H9 (cell line): ENCODE measurements around the gene CDH3. TPM values are rescaled to one million over a fixed set of nuclear protein-coding genes. Genes with fewer than 3 reads are reported as not detected.

ENCODE experiments used
- DNase-seq: peaks from one replicate; pipeline ENCODE4 v3.0.0-alpha.2; 2017
- H2AFZ ChIP-seq: one replicate; pipeline ENCODE4 v1.6.1; 2013; ENCODE audit warnings: mild to moderate bottlenecking, low read length, control low read depth, moderate library complexity
- H2AK5ac ChIP-seq: 2 replicates; pipeline ENCODE4 v1.6.1; 2013; ENCODE audit warnings: low read length, control low read depth, mixed read lengths; ENCODE audit not compliant: insufficient read length
- H2BK120ac ChIP-seq: one replicate; pipeline ENCODE4 v1.6.1; 2013; ENCODE audit warnings: low read depth, mild to moderate bottlenecking, low read length, control low read depth, inconsistent platforms; ENCODE audit not compliant: poor library complexity, severe bottlenecking
- H2BK12ac ChIP-seq: 2 replicates; pipeline ENCODE4 v1.6.1; 2013; ENCODE audit warnings: low read length, control low read depth, mixed read lengths, low read depth; ENCODE audit not compliant: insufficient read length
- H2BK15ac ChIP-seq: 2 replicates; pipeline ENCODE4 v1.6.1; 2013; ENCODE audit warnings: low read depth, low read length, control low read depth
- H2BK20ac ChIP-seq: one replicate; pipeline ENCODE4 v1.6.1; 2013; ENCODE audit warnings: low read depth, mild to moderate bottlenecking, low read length, control low read depth, inconsistent platforms; ENCODE audit not compliant: poor library complexity, severe bottlenecking
- H2BK5ac ChIP-seq: 2 replicates; pipeline ENCODE4 v1.6.1; 2013; ENCODE audit warnings: low read length, control low read depth, mixed read lengths; ENCODE audit not compliant: insufficient read length
- H3K14ac ChIP-seq: 2 replicates; pipeline ENCODE4 v1.6.1; 2013; ENCODE audit warnings: low read length, control low read depth; ENCODE audit not compliant: insufficient read depth
- H3K18ac ChIP-seq: 2 replicates; pipeline ENCODE4 v1.6.1; 2013; ENCODE audit warnings: low read depth, mild to moderate bottlenecking, mixed read lengths, low read length, control low read depth; ENCODE audit not compliant: insufficient read length
- H3K23ac ChIP-seq: 2 replicates; pipeline ENCODE4 v1.6.1; 2013; ENCODE audit warnings: low read length, control low read depth, mixed read lengths, low read depth; ENCODE audit not compliant: insufficient read length
- H3K23me2 ChIP-seq: 2 replicates; pipeline ENCODE4 v1.6.1; 2013; ENCODE audit warnings: low read depth, mild to moderate bottlenecking, mixed read lengths, low read length, control low read depth; ENCODE audit not compliant: insufficient read length, poor library complexity, severe bottlenecking
- H3K27ac ChIP-seq: 2 replicates; pipeline ENCODE4 v1.5.1; 2013; ENCODE audit warnings: low read length, control low read depth, mixed read lengths, low read depth; ENCODE audit not compliant: insufficient read length
- H3K27me3 ChIP-seq: 2 replicates; pipeline ENCODE4 v1.6.1; 2013; ENCODE audit warnings: low read length, control low read depth, inconsistent platforms; ENCODE audit not compliant: insufficient read depth
- H3K4ac ChIP-seq: 2 replicates; pipeline ENCODE4 v1.6.1; 2013; ENCODE audit warnings: low read depth, mild to moderate bottlenecking, control low read depth, inconsistent platforms, low read length, moderate library complexity
- H3K4me1 ChIP-seq: 2 replicates; pipeline ENCODE4 v1.6.1; 2013; ENCODE audit warnings: low read length, control low read depth, inconsistent platforms; ENCODE audit not compliant: insufficient read depth
- H3K4me2 ChIP-seq: 2 replicates; pipeline ENCODE4 v1.6.1; 2013; ENCODE audit warnings: low read length, control low read depth, mixed read lengths; ENCODE audit not compliant: insufficient read length, insufficient read depth
- H3K56ac ChIP-seq: 2 replicates; pipeline ENCODE4 v1.6.1; 2013; ENCODE audit warnings: low read depth, mild to moderate bottlenecking, mixed read lengths, low read length, control low read depth; ENCODE audit not compliant: insufficient read length
- H3K79me1 ChIP-seq: 2 replicates; pipeline ENCODE4 v1.6.1; 2013; ENCODE audit warnings: low read depth, mild to moderate bottlenecking, moderate library complexity, low read length, control low read depth, inconsistent platforms; ENCODE audit not compliant: insufficient read depth, poor library complexity, severe bottlenecking
- H3K79me2 ChIP-seq: 2 replicates; pipeline ENCODE4 v1.6.1; 2013; ENCODE audit warnings: low read length, control low read depth, inconsistent platforms; ENCODE audit not compliant: insufficient read depth
- H3K9ac ChIP-seq: 2 replicates; pipeline ENCODE4 v1.6.1; 2013; ENCODE audit warnings: low read length, control low read depth, mixed read lengths; ENCODE audit not compliant: insufficient read length; ENCODE audit errors: extremely low read depth
- H3K9me3 ChIP-seq: one replicate; pipeline ENCODE4 v1.6.1; 2013; ENCODE audit warnings: low read depth, low read length, inconsistent platforms; ENCODE audit not compliant: control insufficient read depth
- H3T11ph ChIP-seq: one replicate; pipeline ENCODE4 v1.6.1; 2013; ENCODE audit warnings: mild to moderate bottlenecking, low read length, control low read depth, inconsistent platforms
- H4K20me1 ChIP-seq: one replicate; pipeline ENCODE4 v1.6.1; 2013; ENCODE audit not compliant: control insufficient read depth, insufficient read length, insufficient read depth
- H4K5ac ChIP-seq: 2 replicates; pipeline ENCODE4 v1.6.1; 2013; ENCODE audit warnings: low read depth, mild to moderate bottlenecking, mixed read lengths, low read length, control low read depth; ENCODE audit not compliant: insufficient read length
- H4K8ac ChIP-seq: replicated peaks from 2 replicates; pipeline ENCODE4 v1.6.1; 2013; ENCODE audit warnings: low read length, control low read depth, mixed read lengths, low read depth; ENCODE audit not compliant: insufficient read length
- H4K91ac ChIP-seq: 2 replicates; pipeline ENCODE4 v1.6.1; 2013; ENCODE audit warnings: low read depth, mild to moderate bottlenecking, moderate library complexity, mixed read lengths, low read length, control low read depth; ENCODE audit not compliant: insufficient read length
- H3K27ac Mint-ChIP-seq, 3 experiments: 2 replicates in 2 of 3; 3 replicates in 1 of 3; pipeline ENCODE4 v1.8.0; 2020 to 2021; ENCODE audit warnings: mixed read lengths in 3 of 3, mild to moderate bottlenecking in 1 of 3, moderate library complexity in 1 of 3
- H3K27me3 Mint-ChIP-seq: 2 replicates; pipeline ENCODE4 v1.8.0; 2021; ENCODE audit warnings: low read depth, mild to moderate bottlenecking, moderate library complexity, mixed read lengths
- H3K36me3 Mint-ChIP-seq, 3 experiments: 2 replicates in 2 of 3; 3 replicates in 1 of 3; pipeline ENCODE4 v1.8.0; 2020 to 2021; ENCODE audit warnings: low read depth in 3 of 3, mixed read lengths in 3 of 3; ENCODE audit not compliant: insufficient read depth in 1 of 3
- H3K4me1 Mint-ChIP-seq, 2 experiments: 2 replicates each; pipeline ENCODE4 v1.8.0; 2020; ENCODE audit warnings: mixed read lengths in 2 of 2
- H3K4me3 Mint-ChIP-seq, 2 experiments: 2 replicates in 1 of 2; 3 replicates in 1 of 2; pipeline ENCODE4 v1.8.0; 2020 to 2021; ENCODE audit warnings: mild to moderate bottlenecking in 2 of 2, mixed read lengths in 2 of 2, moderate library complexity in 1 of 2
- H3K9me3 Mint-ChIP-seq, 2 experiments: 2 replicates in 1 of 2; 3 replicates in 1 of 2; pipeline ENCODE4 v1.8.0; 2020; ENCODE audit warnings: mild to moderate bottlenecking in 2 of 2, mixed read lengths in 2 of 2, moderate library complexity in 1 of 2
- WGBS: extraction: QIAGEN DNeasy Blood & Tissue Kit; methylation state at CpG from one replicate; pipeline ENCODE4 v1.1.7; 2013; ENCODE audit warnings: missing lambda C conversion rate, low lambda C conversion rate, mixed read lengths; ENCODE audit not compliant: insufficient read length; ENCODE audit errors: extremely low coverage; 5-methylcytosine and 5-hydroxymethylcytosine counted together
- total RNA-seq: library from RNA; stranded (reverse); gene quantifications from 2 replicates; pipeline ENCODE4 v1.2.1, GENCODE V29; 2021
- TF ChIP-seq, protein P1 (sequence below): fragments of 200-600 bp; sonication (generic); conservative IDR thresholded peaks from 3 replicates; pipeline ENCODE4 v1.8.0; 2021; ENCODE audit warnings: antibody characterized with exemption, mild to moderate bottlenecking

The CDH3 gene
- total RNA-seq, 1 experiment from 2014 or later = 97.2 TPM

DNA sequence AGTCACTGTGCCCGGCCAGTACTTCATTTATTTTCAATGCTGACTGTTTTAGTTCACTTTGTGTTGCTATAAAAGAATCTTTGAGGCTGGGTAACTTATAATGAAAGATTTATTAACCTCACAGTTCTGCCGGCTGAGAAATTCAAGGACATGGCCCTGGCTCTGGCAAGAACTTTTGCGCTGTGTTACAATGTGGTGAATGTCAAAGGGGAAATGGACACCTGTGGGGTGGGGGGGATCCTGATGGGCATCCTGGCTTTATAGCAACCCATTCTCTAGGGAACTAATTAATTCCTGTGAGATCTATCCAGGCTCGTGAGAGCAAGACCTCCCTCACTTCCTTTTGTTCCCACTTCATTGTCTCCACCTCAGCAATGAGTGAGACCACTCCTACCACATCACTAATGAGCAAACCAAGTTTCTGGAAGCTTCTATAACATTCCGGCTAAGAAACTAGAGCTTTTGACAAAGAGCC is 17.1 kb upstream of the CDH3 start:
- no peak overlapping the region for H3K4me3 Mint-ChIP-seq
- no peak overlapping the region for H3K18ac ChIP-seq
- H3K36me3 Mint-ChIP-seq = no peaks in the 10 kb centered on the region
- no peaks in the 10 kb centered on the region for H4K20me1 ChIP-seq
- no peak overlapping the region for H3K23ac ChIP-seq
- no peaks in the 10 kb centered on the region for H3K9me3 ChIP-seq
- no peaks in the 10 kb centered on the region for H3K27me3 ChIP-seq
- H2BK120ac ChIP-seq = no peak overlapping the region
- H3K4me2 ChIP-seq = no peak overlapping the region
- H2AK5ac ChIP-seq = no peak overlapping the region
- H2AFZ ChIP-seq = no peak overlapping the region
- H3K27ac Mint-ChIP-seq = no peak overlapping the region
- TF ChIP-seq, protein P1, sequence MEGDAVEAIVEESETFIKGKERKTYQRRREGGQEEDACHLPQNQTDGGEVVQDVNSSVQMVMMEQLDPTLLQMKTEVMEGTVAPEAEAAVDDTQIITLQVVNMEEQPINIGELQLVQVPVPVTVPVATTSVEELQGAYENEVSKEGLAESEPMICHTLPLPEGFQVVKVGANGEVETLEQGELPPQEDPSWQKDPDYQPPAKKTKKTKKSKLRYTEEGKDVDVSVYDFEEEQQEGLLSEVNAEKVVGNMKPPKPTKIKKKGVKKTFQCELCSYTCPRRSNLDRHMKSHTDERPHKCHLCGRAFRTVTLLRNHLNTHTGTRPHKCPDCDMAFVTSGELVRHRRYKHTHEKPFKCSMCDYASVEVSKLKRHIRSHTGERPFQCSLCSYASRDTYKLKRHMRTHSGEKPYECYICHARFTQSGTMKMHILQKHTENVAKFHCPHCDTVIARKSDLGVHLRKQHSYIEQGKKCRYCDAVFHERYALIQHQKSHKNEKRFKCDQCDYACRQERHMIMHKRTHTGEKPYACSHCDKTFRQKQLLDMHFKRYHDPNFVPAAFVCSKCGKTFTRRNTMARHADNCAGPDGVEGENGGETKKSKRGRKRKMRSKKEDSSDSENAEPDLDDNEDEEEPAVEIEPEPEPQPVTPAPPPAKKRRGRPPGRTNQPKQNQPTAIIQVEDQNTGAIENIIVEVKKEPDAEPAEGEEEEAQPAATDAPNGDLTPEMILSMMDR = no peak
- no peak overlapping the region for H3K27ac ChIP-seq
- H3K4ac ChIP-seq = no peak overlapping the region
- H3K9ac ChIP-seq = no peak overlapping the region
- H2BK5ac ChIP-seq = no peak overlapping the region
- H3K4me1 ChIP-seq = no peaks in the 10 kb centered on the region
- no peak overlapping the region for H2BK12ac ChIP-seq
- H3K14ac ChIP-seq = no peak overlapping the region
- peaks cover 14 to 18% of the 10 kb centered on the region in 2 experiments for H3K4me1 Mint-ChIP-seq
- H2BK15ac ChIP-seq = no peak overlapping the region
- H3K79me1 ChIP-seq = no peaks in the 10 kb centered on the region
- H3K27me3 Mint-ChIP-seq = peaks cover 1% of the 10 kb centered on the region; the same call in 1 of the 2 replicates
- H3T11ph ChIP-seq = no peak overlapping the region
- no peaks in the 10 kb centered on the region for H3K9me3 Mint-ChIP-seq
- no peak overlapping the region for H3K56ac ChIP-seq
- no peaks in the 10 kb centered on the region for H3K79me2 ChIP-seq
- DNase-seq = no peak
- H4K5ac ChIP-seq = no peak overlapping the region
- H2BK20ac ChIP-seq = no peak overlapping the region
- WGBS = no CpG with 5 or more reads among the region's 5 CpGs
- no peak overlapping the region for H4K91ac ChIP-seq
- H4K8ac ChIP-seq = no peak overlapping the region
- H3K23me2 ChIP-seq = no peaks in the 10 kb centered on the region
